ENCODE data around the gene PRTN3. TPM values are rescaled to one million over a fixed set of nuclear protein-coding genes. Genes with fewer than 3 reads are reported as not detected.

PRTN3 gene
- total and polyA plus RNA-seq, 12 donors: 0.20 to 0.40 (median 0.33) TPM; not detected in 8

GRCh38 chr19:870314-870713, 29.5 kb downstream of the PRTN3 start:
- intact Hi-C loops (cut with DNase I): no loop called here
- Histone ChIP-seq H3K4me3 (no peak overlapping the region), H3K27me3 (no peaks in the 10 kb centered on the region), H3K36me3 (replicated peaks in 1 of 2) (peaks cover 0 to 36% of the 10 kb centered on the region in 2 donors), H3K4me1 (replicated peaks in 1 of 2) (peaks cover 12 to 18% of the 10 kb centered on the region in 2 donors), H3K9me3 (replicated peaks in 1 of 3) (no peaks in the 10 kb centered on the region), H3K27ac (peak overlapping the region in 2 of 5 donors; percentile 87 to 91)
- no peak for DNase-seq
- WGBS, 4 donors: 88 to 97% (median 92%) methylated on average over 8 of the region's 8 CpGs
- TF ChIP-seq CTCF (IDR thresholded peaks at IDR 0.05): no peak
- TF ChIP-seq POLR2A (IDR thresholded peaks at IDR 0.05): no peak

- no peak overlapping the region for H3K4me3 ChIP-seq
- H3K4me1 ChIP-seq (replicated peaks in 1 of 2): peaks cover 12 to 18% of the 10 kb centered on the region in 2 donors
- DNase-seq: peak in 3 of 7 donors; percentile 55 to 75 (median 74)
- intact Hi-C loops (cut with DNase I): no loop called here
- H3K9me3 ChIP-seq (replicated peaks in 1 of 3): no peaks in the 10 kb centered on the region
- H3K36me3 ChIP-seq (replicated peaks in 1 of 2): peaks cover 0 to 36% of the 10 kb centered on the region in 2 donors
- WGBS, 4 donors: 75 to 91% (median 86%) methylated on average over 11 to 28 of the region's 28 CpGs
- H3K27ac ChIP-seq: peak overlapping the region in 1 of 5 donors; percentile 40
- TF ChIP-seq POLR2A (IDR thresholded peaks at IDR 0.05) (no peak), CTCF (IDR thresholded peaks at IDR 0.05) (no peak)
- H3K27me3 ChIP-seq: no peaks in the 10 kb centered on the region
Observed at GRCh38 chr19:870963-871401, 30.2 kb downstream of the PRTN3 start.

DNA sequence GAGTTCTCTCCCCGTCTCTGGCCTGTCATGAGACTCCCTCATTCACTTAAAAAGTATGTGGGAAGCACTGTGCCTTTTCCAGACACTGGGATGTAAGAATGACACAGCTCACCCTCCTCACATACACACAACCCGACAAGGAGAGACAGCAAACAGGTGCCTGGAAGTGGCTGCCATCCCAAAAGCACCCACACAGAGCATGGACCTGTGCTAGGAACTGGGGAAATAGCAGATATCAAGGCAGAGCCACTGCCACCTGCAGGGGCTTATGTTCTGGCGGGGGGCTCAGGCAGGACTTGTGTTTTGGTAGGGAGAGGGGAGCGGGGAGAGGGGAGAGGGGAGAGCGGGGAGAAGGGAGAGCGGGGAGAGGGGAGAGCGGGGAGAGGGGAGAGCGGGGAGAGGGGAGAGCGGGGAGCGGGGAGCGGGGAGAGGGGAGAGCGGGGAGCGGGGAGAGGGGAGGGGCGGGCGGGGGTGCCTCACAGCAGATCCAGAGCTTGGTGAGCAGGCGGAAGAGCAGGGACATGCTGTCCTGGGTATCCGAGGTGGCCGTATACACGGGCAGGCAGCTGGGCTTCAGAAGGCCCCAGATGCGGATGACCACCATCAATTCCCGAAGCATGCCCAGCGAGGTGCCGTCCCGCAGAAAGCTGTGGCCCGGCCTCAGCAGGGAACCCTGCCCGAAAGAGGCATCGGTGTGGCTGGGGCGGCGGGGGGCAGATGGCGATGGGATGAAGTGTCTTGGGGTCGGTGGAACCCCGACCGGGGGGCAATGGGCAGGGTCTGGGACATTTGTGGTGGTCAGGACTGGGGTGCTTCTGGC, 30.9 kb downstream of the PRTN3 start:
- Histone ChIP-seq H3K36me3 (replicated peaks in 1 of 2) (peaks cover 0 to 36% of the 10 kb centered on the region in 2 donors), H3K9me3 (replicated peaks in 1 of 3) (no peaks in the 10 kb centered on the region), H3K4me3 (no peak overlapping the region), H3K27ac (peak overlapping the region in 3 of 5 donors; percentile 10 to 71 (median 38)), H3K27me3 (no peaks in the 10 kb centered on the region), H3K4me1 (replicated peaks in 1 of 2) (peaks cover 12 to 18% of the 10 kb centered on the region in 2 donors)
- intact Hi-C loops (cut with DNase I): no loop called here
- no peak for TF ChIP-seq POLR2A (IDR thresholded peaks at IDR 0.05)
- no peak for TF ChIP-seq CTCF (IDR thresholded peaks at IDR 0.05)
- peak in 2 of 7 donors; percentile 54 to 64 for DNase-seq
- WGBS, 4 donors: 63 to 95% (median 86%) methylated on average over 7 to 22 of the region's 33 CpGs

- Histone ChIP-seq H3K27me3 (no peaks in the 10 kb centered on the region), H3K4me1 (replicated peaks in 1 of 2) (peaks cover 12 to 18% of the 10 kb centered on the region in 2 donors), H3K4me3 (no peak overlapping the region), H3K36me3 (replicated peaks in 1 of 2) (peaks cover 0 to 40% of the 10 kb centered on the region in 2 donors), H3K27ac (peak overlapping the region in 3 of 5 donors; percentile 10 to 71 (median 38)), H3K9me3 (replicated peaks in 1 of 3) (no peaks in the 10 kb centered on the region)
- TF ChIP-seq CTCF (IDR thresholded peaks at IDR 0.05) (no peak), POLR2A (IDR thresholded peaks at IDR 0.05) (no peak)
- 45 to 63% (median 56%) methylated on average over 18 to 27 of the region's 27 CpGs for WGBS, 4 donors
- intact Hi-C loops (cut with DNase I): no loop called here
- DNase-seq: peak in 5 of 7 donors; percentile 74 to 84 (median 75)
Observed at GRCh38 chr19:872266-872951, 31.6 kb downstream of the PRTN3 start.

Data from adrenal gland (tissue), 12 donors.